NT2/D1 (cell line): ENCODE data around the gene SLC19A2.

ENCODE experiments used
- SUZ12 ChIP-seq: IDR thresholded peaks from 2 replicates; pipeline ENCODE4 v1.6.1; 2011; ENCODE audit not compliant: insufficient read length, insufficient read depth; ENCODE audit errors: extremely low read depth
- YY1 ChIP-seq: IDR thresholded peaks from 2 replicates; pipeline ENCODE4 v1.6.1; 2011; ENCODE audit not compliant: insufficient read length, insufficient read depth
- ZNF274 ChIP-seq: IDR thresholded peaks from 2 replicates; pipeline ENCODE4 v1.6.1; 2011; ENCODE audit warnings: mild to moderate bottlenecking, low read depth, low read length

DNA sequence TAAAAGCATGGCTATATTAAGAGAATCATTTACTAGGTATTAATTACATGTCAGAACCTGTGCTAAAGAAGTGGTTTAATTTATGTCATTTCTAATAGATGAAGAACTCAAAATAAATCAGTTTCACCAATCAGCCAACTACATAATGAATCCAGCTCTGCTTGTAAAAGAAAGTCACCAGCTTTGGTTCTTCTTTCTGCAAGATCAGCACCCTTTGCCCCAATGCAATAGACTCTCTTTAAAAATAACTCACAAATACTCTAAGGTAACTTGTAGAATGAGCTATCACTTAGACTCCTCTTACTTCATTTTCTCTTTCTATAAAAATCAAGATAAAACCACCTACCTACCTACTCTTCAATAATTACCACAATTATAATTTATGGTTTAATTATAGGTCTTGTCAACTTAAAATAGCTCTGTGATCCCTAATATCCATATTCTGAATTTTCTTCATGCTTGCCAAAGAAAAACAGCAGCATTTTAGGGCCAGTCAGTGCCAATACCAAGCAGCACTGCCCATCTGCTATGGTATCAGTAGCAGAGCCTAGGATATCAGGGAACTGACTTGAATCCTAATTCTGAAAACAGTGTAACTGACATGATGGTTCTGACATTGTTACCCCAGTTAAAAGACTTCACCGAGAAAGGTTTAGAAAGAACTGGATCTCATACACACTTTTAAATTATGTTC is 11.3 kb downstream of the SLC19A2 start:
- no peak for TF ChIP-seq ZNF274
- no peak for TF ChIP-seq YY1
- no peak for TF ChIP-seq SUZ12
